ENCODE results near the gene DZIP1L. TPM values are rescaled to one million over a fixed set of nuclear protein-coding genes. Genes with fewer than 3 reads are reported as not detected.

Gene DZIP1L
- total RNA-seq, 1 donor from 2014 or later = 37.5 TPM

- DNase-seq (ENCODE audit: low spot score) (no peak), ATAC-seq (no peak)
- intact Hi-C loops (cut with DNase I) = no loop called here
Measured at GRCh38 chr3:138012526-138012925, 102.9 kb downstream of the DZIP1L start.

Other genes starting within 250 kb of the DZIP1L start
- gene CLDN18, start 105.4 kb downstream of the DZIP1L start, total RNA-seq = 0.09 TPM
- not detected for gene A4GNT, start 16.8 kb upstream of the DZIP1L start, total RNA-seq
- gene DBR1, start 59.3 kb upstream of the DZIP1L start, total RNA-seq = 14.6 TPM
- gene ARMC8, start 71.7 kb upstream of the DZIP1L start, total RNA-seq = 48.9 TPM
- 1.3 TPM for gene NME9, start 214.2 kb upstream of the DZIP1L start, total RNA-seq
- 314 TPM for gene MRAS, start 233.0 kb upstream of the DZIP1L start, total RNA-seq

All from sciatic nerve (tissue), 2 donors.